Nephron (organoid): ENCODE measurements around the gene SIMC1.
A peak's percentile ranks its signal among the peaks of the same experiment; 100 is the strongest.

ENCODE experiments used
- H3K27ac Mint-ChIP-seq, 3 experiments: 2 replicates each; pipeline ENCODE4 v1.8.0; 2020; ENCODE audit warnings: mixed read lengths in 3 of 3, mild to moderate bottlenecking in 2 of 3, moderate library complexity in 1 of 3
- H3K27me3 Mint-ChIP-seq: 2 replicates; pipeline ENCODE4 v1.8.0; 2021; ENCODE audit warnings: low read depth, mild to moderate bottlenecking, moderate library complexity, mixed read lengths
- H3K36me3 Mint-ChIP-seq: 2 replicates; pipeline ENCODE4 v1.8.0; 2020; ENCODE audit warnings: low read depth, mixed read lengths
- H3K4me1 Mint-ChIP-seq: 2 replicates; pipeline ENCODE4 v1.8.0; 2020; ENCODE audit warnings: mixed read lengths
- H3K4me3 Mint-ChIP-seq, 3 experiments: 2 replicates each; pipeline ENCODE4 v1.8.0; 2020; ENCODE audit warnings: mild to moderate bottlenecking in 3 of 3, mixed read lengths in 3 of 3, moderate library complexity in 2 of 3
- H3K9me3 Mint-ChIP-seq: 2 replicates; pipeline ENCODE4 v1.8.0; 2020; ENCODE audit warnings: mixed read lengths
- CTCF ChIP-seq, 3 experiments: fragments of 200-600 bp; sonication (generic); IDR thresholded peaks; one replicate each; pipeline ENCODE4 v1.5.0; 2021; ENCODE audit warnings: antibody characterized with exemption in 3 of 3; ENCODE audit not compliant: unreplicated experiment in 3 of 3

The SIMC1 gene

DNA sequence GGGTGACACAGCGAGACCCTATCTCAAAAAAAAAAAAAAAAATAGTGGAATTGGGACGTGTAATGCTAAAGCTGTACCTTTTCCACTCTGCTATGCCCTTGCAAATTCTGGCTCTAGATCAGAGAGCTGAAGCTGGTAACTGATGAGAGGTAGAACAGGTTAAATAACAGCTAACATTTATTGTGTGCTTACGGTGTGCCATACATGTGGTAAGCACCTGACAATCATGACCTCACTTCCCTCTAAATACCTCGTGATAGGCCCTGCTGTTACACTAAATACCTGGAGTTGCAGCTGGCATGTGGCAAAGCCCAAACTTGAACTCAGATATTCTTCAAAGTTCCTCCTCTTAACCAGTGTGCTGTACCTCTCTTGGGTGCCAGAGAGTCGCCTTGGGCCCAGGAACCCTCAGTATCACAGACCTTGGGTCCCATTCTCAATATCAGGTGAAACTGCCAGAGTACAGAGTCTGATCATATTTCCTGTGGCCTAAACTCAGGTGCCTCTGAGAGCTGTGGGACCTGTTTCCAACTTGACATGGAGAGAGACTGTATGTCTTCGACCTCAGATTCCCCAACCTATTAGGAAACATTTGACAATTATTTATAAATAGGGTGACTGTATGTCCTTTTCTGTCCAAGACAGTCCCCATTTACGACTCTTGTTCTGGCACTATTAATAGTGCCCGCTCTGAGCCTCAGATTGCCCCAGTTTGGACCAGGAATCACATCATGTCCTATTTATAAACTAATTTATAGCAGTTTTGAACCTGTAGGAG lies 131.9 kb downstream of the SIMC1 start:
- H3K27me3 Mint-ChIP-seq, result no peaks in the 10 kb centered on the region
- no peak for TF ChIP-seq CTCF (IDR thresholded peaks at IDR 0.05; ENCODE audit: unreplicated experiment in 3 of 3)
- no peak overlapping the region for H3K27ac Mint-ChIP-seq
- no peaks in the 10 kb centered on the region for H3K9me3 Mint-ChIP-seq
- H3K36me3 Mint-ChIP-seq, result peaks cover 38% of the 10 kb centered on the region
- peaks cover 8% of the 10 kb centered on the region for H3K4me1 Mint-ChIP-seq
- H3K4me3 Mint-ChIP-seq, result peak overlapping the region in 1 of 3 experiments; percentile 32

- no peak overlapping the region for H3K27ac Mint-ChIP-seq
These were observed 133.7 kb downstream of the SIMC1 start for GRCh38 chr5:176371621-176372539.

DNA sequence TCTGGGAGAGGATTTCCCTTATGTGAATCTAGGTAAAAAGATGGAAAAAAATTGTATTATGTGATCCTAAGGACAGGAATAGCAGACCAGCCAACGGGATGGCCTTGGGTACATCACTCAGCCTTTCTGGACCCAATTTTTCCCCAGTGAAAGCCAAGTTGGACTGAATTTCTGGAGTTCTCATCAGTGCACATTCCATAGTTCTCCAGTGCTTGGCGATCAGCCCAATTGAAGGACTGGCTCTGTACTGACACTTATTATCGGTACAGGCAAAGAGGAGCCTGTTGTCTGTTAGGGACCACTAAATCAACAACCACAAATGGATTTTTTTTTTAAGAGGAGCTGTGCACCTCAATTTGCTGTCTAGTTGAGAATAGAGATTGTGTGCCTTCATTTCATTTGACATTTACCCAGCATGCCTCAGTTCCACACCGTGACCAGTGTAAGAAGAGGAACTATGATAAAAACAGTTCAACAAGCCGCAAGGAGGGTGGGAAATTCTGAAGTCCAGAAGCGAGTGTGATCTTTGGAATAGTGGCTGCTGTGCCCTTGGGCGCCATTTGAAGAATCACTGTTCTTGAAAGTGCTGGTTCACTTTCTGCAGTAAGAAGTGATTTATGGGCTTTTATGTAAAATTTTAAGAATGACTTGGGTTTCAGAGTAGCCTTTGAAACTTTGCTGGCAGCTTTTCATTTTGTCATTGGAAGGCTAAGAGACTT lies 135.0 kb downstream of the SIMC1 start:
- no peaks in the 10 kb centered on the region for H3K4me1 Mint-ChIP-seq
- peaks cover 24% of the 10 kb centered on the region for H3K36me3 Mint-ChIP-seq

More at GRCh38 chr5:176371621-176372539, 133.7 kb downstream of the SIMC1 start:
- Mint-ChIP-seq H3K4me3 (no peak overlapping the region), H3K9me3 (no peaks in the 10 kb centered on the region), H3K4me1 (peaks cover 8% of the 10 kb centered on the region), H3K36me3 (peaks cover 36% of the 10 kb centered on the region), H3K27me3 (no peaks in the 10 kb centered on the region)
- TF ChIP-seq CTCF (IDR thresholded peaks at IDR 0.05; ENCODE audit: unreplicated experiment in 3 of 3), result no peak

GRCh38 chr5:176379881-176380280 lies 141.7 kb downstream of the SIMC1 start:
- Mint-ChIP-seq H3K27me3 (no peaks in the 10 kb centered on the region), H3K36me3 (peaks cover 28% of the 10 kb centered on the region), H3K27ac (no peak overlapping the region), H3K9me3 (no peaks in the 10 kb centered on the region), H3K4me3 (no peak overlapping the region), H3K4me1 (no peaks in the 10 kb centered on the region)
- TF ChIP-seq CTCF (IDR thresholded peaks at IDR 0.05; ENCODE audit: unreplicated experiment in 3 of 3), result no peak

More for the DNA sequence above, 135.0 kb downstream of the SIMC1 start:
- Mint-ChIP-seq H3K4me3 (no peak overlapping the region), H3K9me3 (no peaks in the 10 kb centered on the region), H3K27me3 (no peaks in the 10 kb centered on the region), H3K27ac (no peak overlapping the region)
- TF ChIP-seq CTCF (IDR thresholded peaks at IDR 0.05; ENCODE audit: unreplicated experiment in 3 of 3), result no peak

DNA sequence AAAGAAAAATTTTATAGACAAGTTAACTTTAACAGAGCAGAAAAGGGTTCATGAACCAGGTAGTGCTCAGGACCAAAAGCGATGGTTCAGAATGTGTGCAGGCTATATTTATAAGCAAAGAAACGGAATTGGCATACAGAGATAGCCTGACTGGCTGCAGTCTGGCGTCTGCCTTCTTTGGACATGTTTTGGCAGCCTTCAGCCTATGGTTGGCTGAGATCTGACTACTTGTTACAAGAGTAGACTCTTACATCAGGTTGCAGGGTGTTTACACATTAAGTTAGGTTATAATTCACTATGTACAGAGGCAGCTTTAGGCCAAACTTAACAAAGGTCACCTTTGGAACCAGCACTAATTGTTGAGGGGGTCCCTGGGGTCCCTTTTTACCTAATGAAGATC lies 143.2 kb downstream of the SIMC1 start:
- Mint-ChIP-seq H3K27ac (no peak overlapping the region), H3K4me1 (peaks cover 2% of the 10 kb centered on the region), H3K4me3 (no peak overlapping the region), H3K36me3 (peaks cover 40% of the 10 kb centered on the region), H3K9me3 (no peaks in the 10 kb centered on the region), H3K27me3 (no peaks in the 10 kb centered on the region)
- no peak for TF ChIP-seq CTCF (IDR thresholded peaks at IDR 0.05; ENCODE audit: unreplicated experiment in 3 of 3)
